IMR-90 (cell line): ENCODE results near the gene HNRNPM. TPM values are rescaled to one million over a fixed set of nuclear protein-coding genes. Genes with fewer than 3 reads are reported as not detected.

Source experiments
- ATAC-seq: fragments of 200-7000 bp; cut with Tn5 transposase; 2 replicates; pipeline ENCODE4 v1.9.1; 2020; ENCODE audit warnings: low read depth, mild to moderate bottlenecking, moderate library complexity
- BruUV-seq: library from RNA; stranded (reverse); fragments of 400-500 nt; replicated peaks from 2 replicates; lab custom pipeline; 2021; lab: Mats Ljungman, UMichigan
- CTCF ChIA-PET: fragments of 300-600 bp; formaldehyde crosslinking; extraction: SDS; loops from one replicate; lab custom pipeline; 2021; ENCODE audit warnings: antibody characterized with exemption; lab: Yijun Ruan, JAX
- POLR2A ChIA-PET: fragments of 300-600 bp; sonication (Branson Sonifier 250); formaldehyde crosslinking; loops from one replicate; lab custom pipeline; 2022; ENCODE audit warnings: antibody characterized with exemption; ENCODE audit not compliant: unreplicated experiment; lab: Charles Lee
- DNase-seq: peaks from one replicate; pipeline ENCODE4 v3.0.0; 2013
- H2AFZ ChIP-seq: replicated peaks from 2 replicates; pipeline ENCODE3; 2013; ENCODE audit warnings: low read length, mild to moderate bottlenecking; ENCODE audit not compliant: poor library complexity
- H2AK5ac ChIP-seq: 2 replicates; pipeline ENCODE4 v1.6.1; 2013; ENCODE audit warnings: low read depth, low read length, inconsistent platforms
- H2AK9ac ChIP-seq: replicated peaks from 2 replicates; pipeline ENCODE3; 2013; ENCODE audit warnings: mild to moderate bottlenecking, low read depth, low read length, moderate library complexity; ENCODE audit not compliant: poor library complexity
- H2BK120ac ChIP-seq: 2 replicates; pipeline ENCODE4 v1.6.1; 2013; ENCODE audit warnings: low read depth, low read length, inconsistent platforms
- H2BK15ac ChIP-seq: 3 replicates; pipeline ENCODE4 v1.6.1; 2013; ENCODE audit warnings: low read depth, low read length, inconsistent platforms
- H2BK20ac ChIP-seq: 2 replicates; pipeline ENCODE4 v1.6.1; 2013; ENCODE audit warnings: low read depth, mild to moderate bottlenecking, inconsistent platforms, low read length, moderate library complexity
- H2BK5ac ChIP-seq: 2 replicates; pipeline ENCODE4 v1.6.1; 2013; ENCODE audit warnings: mild to moderate bottlenecking, low read depth, low read length, inconsistent platforms; ENCODE audit not compliant: poor library complexity, severe bottlenecking
- H3K14ac ChIP-seq: replicated peaks from 2 replicates; pipeline ENCODE4 v1.6.1; 2013; ENCODE audit warnings: low read depth, low read length, inconsistent platforms
- H3K18ac ChIP-seq: 2 replicates; pipeline ENCODE4 v1.6.1; 2013; ENCODE audit warnings: low read depth, low read length, control low read depth
- H3K23ac ChIP-seq: 2 replicates; pipeline ENCODE4 v1.6.1; 2013; ENCODE audit warnings: low read depth, low read length, inconsistent platforms
- H3K27ac ChIP-seq: 2 replicates; pipeline ENCODE4 v1.5.1; 2013; ENCODE audit warnings: mild to moderate bottlenecking, control low read depth, low read length; ENCODE audit not compliant: insufficient read depth
- H3K27me3 ChIP-seq: 2 replicates; pipeline ENCODE4 v1.6.1; 2013; ENCODE audit warnings: low read length; ENCODE audit not compliant: control insufficient read depth, insufficient read depth
- H3K36me3 ChIP-seq: 2 replicates; pipeline ENCODE4 v1.6.1; 2013; ENCODE audit warnings: low read length, mixed read lengths; ENCODE audit not compliant: control insufficient read depth, insufficient read depth
- H3K4ac ChIP-seq: 2 replicates; pipeline ENCODE4 v1.6.1; 2013; ENCODE audit warnings: low read depth, low read length, inconsistent platforms
- H3K4me1 ChIP-seq: 2 replicates; pipeline ENCODE4 v1.6.1; 2013; ENCODE audit warnings: low read length, mixed read lengths; ENCODE audit not compliant: control insufficient read depth, insufficient read depth
- H3K4me2 ChIP-seq: 2 replicates; pipeline ENCODE4 v1.6.1; 2013; ENCODE audit warnings: low read depth, mild to moderate bottlenecking, control low read depth, low read length, moderate library complexity
- H3K4me3 ChIP-seq: 2 replicates; pipeline ENCODE4 v1.5.1; 2013; ENCODE audit warnings: low read depth, mild to moderate bottlenecking, control low read depth, low read length, moderate library complexity; ENCODE audit not compliant: insufficient read depth
- H3K56ac ChIP-seq: 2 replicates; pipeline ENCODE4 v1.6.1; 2013; ENCODE audit warnings: low read length, inconsistent platforms; ENCODE audit not compliant: insufficient read depth; ENCODE audit errors: extremely low read depth
- H3K79me1 ChIP-seq, 2 experiments: 2 replicates each; pipeline ENCODE4 v1.6.1; 2013; ENCODE audit warnings: low read length in 2 of 2, inconsistent platforms in 1 of 2, low read depth in 1 of 2
- H3K9ac ChIP-seq: 2 replicates; pipeline ENCODE4 v1.6.1; 2013; ENCODE audit warnings: low read depth, low read length, control low read depth
- H3K9me1 ChIP-seq: 2 replicates; pipeline ENCODE4 v1.6.1; 2013; ENCODE audit warnings: low read length, inconsistent platforms; ENCODE audit not compliant: insufficient read depth
- H3K9me3 ChIP-seq: 2 replicates; pipeline ENCODE4 v1.6.1; 2013; ENCODE audit warnings: low read length; ENCODE audit not compliant: control insufficient read depth, insufficient read depth
- H4K20me1 ChIP-seq: 2 replicates; pipeline ENCODE4 v1.6.1; 2013; ENCODE audit warnings: low read length, inconsistent platforms; ENCODE audit not compliant: insufficient read depth
- H4K5ac ChIP-seq: 2 replicates; pipeline ENCODE4 v1.6.1; 2013; ENCODE audit warnings: mild to moderate bottlenecking, low read depth, low read length, control low read depth
- H4K8ac ChIP-seq, 2 experiments: 2 replicates each; pipeline ENCODE4 v1.6.1; 2013; ENCODE audit warnings: low read depth in 2 of 2, low read length in 2 of 2, control low read depth in 1 of 2, inconsistent platforms in 1 of 2
- H4K91ac ChIP-seq: 2 replicates; pipeline ENCODE4 v1.6.1; 2013; ENCODE audit warnings: low read depth, low read length, inconsistent platforms; ENCODE audit not compliant: insufficient read depth
- BHLHE40 ChIP-seq: fragments of 150-350 bp; IDR thresholded peaks from 2 replicates; pipeline ENCODE4 v1.6.1; 2016; ENCODE audit warnings: mild to moderate bottlenecking, low read depth, low read length
- POLR2A ChIP-seq: IDR thresholded peaks from 2 replicates; pipeline ENCODE4 v1.6.1; 2012; ENCODE audit warnings: mild to moderate bottlenecking, low read depth, low read length
- RAD21 ChIP-seq: IDR thresholded peaks from 2 replicates; pipeline ENCODE4 v1.6.1; 2012; ENCODE audit warnings: low read length, improper control_type of control experiment
- RCOR1 ChIP-seq: IDR thresholded peaks from 2 replicates; pipeline ENCODE4 v1.6.1; 2012; ENCODE audit warnings: mild to moderate bottlenecking, low read length, improper control_type of control experiment; ENCODE audit not compliant: insufficient replicate concordance
- WGBS, 2 experiments: methylation state at CpG; one replicate each; pipeline versions ENCODE4 v1.1.5 to v1.1.7; 2013; ENCODE audit warnings: missing lambda C conversion rate in 2 of 2; ENCODE audit not compliant: insufficient read length in 1 of 2; ENCODE audit errors: extremely low coverage in 2 of 2; 5-methylcytosine and 5-hydroxymethylcytosine counted together
- dilution Hi-C: fragments of 300-500 bp; cut with HindIII; formaldehyde crosslinking; loops from one replicate; pipeline ENCODE4 v1.14.3; 2018; ENCODE audit warnings: low sequenced_read_pairs; ENCODE audit not compliant: unreplicated experiment
- in situ Hi-C: fragments of 300-500 bp; cut with MboI; formaldehyde crosslinking; loops from 3 replicates; pipeline ENCODE4 v1.14.3; 2019; ENCODE audit warnings: low sequenced_read_pairs, inconsistent platforms, mixed read lengths
- intact Hi-C: fragments of 100-400 bp; cut with micrococcal nuclease; formaldehyde crosslinking; loops from 2 replicates; pipeline ENCODE4 v1.10.0; 2022
- polyA plus RNA-seq, 3 experiments: library from polyadenylated mRNA; depleted of rRNA; stranded (reverse); fragments of >200 nt; gene quantifications; 2 replicates each; pipeline ENCODE4 v1.2.3, GENCODE V29; 2012; ENCODE audit warnings: low replicate concordance in 1 of 3
- total RNA-seq: library from RNA; depleted of rRNA; stranded (reverse); fragments of >200 nt; gene quantifications from 2 replicates; pipeline ENCODE4 v1.2.3, GENCODE V29; 2012

The HNRNPM gene
- total and polyA plus RNA-seq, 2 of the 4 experiments (the other 2 are of a cell fraction), result 75.6 to 197 TPM

DNA sequence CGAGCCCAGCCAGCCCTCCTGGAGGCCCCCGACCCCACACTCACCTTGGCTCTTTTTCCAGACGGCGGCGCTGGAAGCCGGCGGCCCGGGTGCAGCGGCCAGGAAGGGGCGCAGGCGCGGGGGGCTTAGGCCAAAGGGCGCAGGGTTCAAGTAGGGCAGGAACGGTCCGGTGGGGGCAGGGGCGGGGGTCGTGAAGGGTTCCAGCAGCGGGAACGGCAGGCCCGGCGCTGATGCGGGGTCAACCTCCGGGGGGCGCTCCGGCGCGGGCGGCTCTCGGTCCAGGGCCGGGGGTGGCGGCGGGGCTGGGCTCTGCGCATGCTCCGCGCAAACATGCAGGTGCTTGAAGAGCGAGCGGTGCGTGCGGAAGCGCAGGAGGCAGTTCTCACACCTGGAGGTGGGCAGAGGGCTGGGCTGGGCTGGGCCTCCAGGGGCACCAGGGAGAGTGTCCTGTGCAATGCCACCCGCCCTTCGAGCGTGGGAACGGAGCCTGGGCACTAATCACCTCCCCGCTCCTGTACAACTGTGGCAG lies 66.9 kb downstream of the HNRNPM start:
- H3K27ac ChIP-seq, result no peak overlapping the region
- in situ Hi-C loops (no loop called here), dilution Hi-C loops (no loop called here), intact Hi-C loops (no loop called here)
- peaks cover 7% of the 10 kb centered on the region for H3K4me1 ChIP-seq
- WGBS, 2 experiments, result 55% methylated on average over 18 of the region's 45 CpGs; no CpG with 5 or more reads in 1 of the 2 experiments
- no peak overlapping the region for H2AFZ ChIP-seq
- H3K18ac ChIP-seq, result no peak overlapping the region
- H3K27me3 ChIP-seq, result no peaks in the 10 kb centered on the region
- CTCF ChIA-PET, result no interaction called here
- no peak overlapping the region for H3K4me3 ChIP-seq
- no peak overlapping the region for H2BK20ac ChIP-seq
- H4K91ac ChIP-seq, result no peak overlapping the region
- peaks cover 10% of the 10 kb centered on the region for H3K9me1 ChIP-seq
- no peak overlapping the region for H2BK120ac ChIP-seq
- H3K79me1 ChIP-seq, result peaks cover 6 to 17% of the 10 kb centered on the region in 2 experiments; a peak in 3 of 4 replicates
- no peak overlapping the region for H4K5ac ChIP-seq
- no TSS peak for BruUV-seq
- peaks cover 2% of the 10 kb centered on the region; the same call in 1 of the 2 replicates for H3K36me3 ChIP-seq
- DNase-seq (no peak), ATAC-seq (no peak)
- no peaks in the 10 kb centered on the region for H3K9me3 ChIP-seq
- H2BK5ac ChIP-seq, result no peak overlapping the region
- H3K4me2 ChIP-seq, result no peak overlapping the region
- no peaks in the 10 kb centered on the region; the same call in 1 of the 2 replicates for H4K20me1 ChIP-seq
- H3K56ac ChIP-seq, result no peak overlapping the region
- H3K4ac ChIP-seq, result no peak overlapping the region
- H3K23ac ChIP-seq, result no peak overlapping the region
- H2BK15ac ChIP-seq, result no peak overlapping the region
- no peak overlapping the region for H3K9ac ChIP-seq
- no peak overlapping the region for H2AK5ac ChIP-seq
- TF ChIP-seq BHLHE40 (no peak), POLR2A (no peak), RCOR1 (no peak), RAD21 (no peak)
- POLR2A ChIA-PET, result no interaction called here
- no peak overlapping the region for H4K8ac ChIP-seq
- peak overlapping the region; percentile 55 for H2AK9ac ChIP-seq
- no peak overlapping the region for H3K14ac ChIP-seq
